Aorta (tissue), 5 donors: Measurements from ENCODE around the gene TMEM259. TPM values are rescaled to one million over a fixed set of nuclear protein-coding genes. Genes with fewer than 3 reads are reported as not detected.

Experiments
- ATAC-seq: fragments of 200-7000 bp; cut with Tn5 transposase; one replicate; pipeline ENCODE4 v1.9.1; 2022; ENCODE audit warnings: moderate library complexity; ENCODE audit not compliant: low FRiP score
- DNase-seq, 2 donors: peaks; one replicate each; pipeline ENCODE4 v3.0.0-alpha.2; 2020
- H3K27ac ChIP-seq, 2 donors: one replicate each; pipeline ENCODE4 v1.5.1; 2013; ENCODE audit warnings: low read length in 2 of 2, mild to moderate bottlenecking in 2 of 2, moderate library complexity in 2 of 2, control low read depth in 1 of 2, inconsistent platforms in 1 of 2, low read depth in 1 of 2
- H3K27me3 ChIP-seq, 2 donors: one replicate each; pipeline ENCODE4 v1.6.1; 2013; ENCODE audit warnings: control low read depth in 1 of 2, low read length in 1 of 2, mild to moderate bottlenecking in 1 of 2, moderate library complexity in 1 of 2; ENCODE audit not compliant: insufficient read depth in 2 of 2, control insufficient read depth in 1 of 2
- H3K36me3 ChIP-seq, 2 donors: one replicate each; pipeline ENCODE4 v1.6.1; 2013; ENCODE audit warnings: control low read depth in 1 of 2, low read length in 1 of 2, mild to moderate bottlenecking in 1 of 2; ENCODE audit not compliant: insufficient read depth in 2 of 2, control insufficient read depth in 1 of 2
- H3K4me1 ChIP-seq, 2 donors: one replicate each; pipeline ENCODE4 v1.6.1; 2013; ENCODE audit warnings: low read length in 2 of 2, control low read depth in 1 of 2, mild to moderate bottlenecking in 1 of 2, moderate library complexity in 1 of 2; ENCODE audit not compliant: insufficient read depth in 2 of 2, control insufficient read depth in 1 of 2
- H3K4me3 ChIP-seq, 2 donors: one replicate each; pipeline ENCODE4 v1.5.1; 2013; ENCODE audit warnings: low read length in 2 of 2, control low read depth in 1 of 2, mild to moderate bottlenecking in 1 of 2
- H3K9me3 ChIP-seq: one replicate; pipeline ENCODE4 v1.6.1; 2013; ENCODE audit warnings: mild to moderate bottlenecking, low read length; ENCODE audit not compliant: control insufficient read depth
- WGBS, 2 donors: extraction: QIAGEN DNeasy Blood & Tissue Kit; methylation state at CpG; one replicate each; pipeline ENCODE4 v1.1.7; 2013; 5-methylcytosine and 5-hydroxymethylcytosine counted together
- intact Hi-C, 2 donors: fragments of 100-400 bp; cut with DNase I; formaldehyde crosslinking; loops; one replicate each; pipeline versions ENCODE4 v1.14.2 to v1.15.0; 2022
- polyA plus RNA-seq, 2 donors: library from polyadenylated mRNA; stranded (reverse); fragments of 200-250 nt; gene quantifications; one replicate each; pipeline ENCODE4 v1.2.3, GENCODE V29; 2013
- total RNA-seq, 2 donors: library from RNA; stranded (reverse); fragmentation: NEBNext Ultra II Directional; extraction: Animal tissue kit (Norgen Biotek cat#: 25700); gene quantifications; one replicate each; pipeline ENCODE4 v1.2.1, GENCODE V29; 2021
- donor health status: healthy with polysubstance abuse.
- donor health status: Bipolar disorder and iron deficiency.
- donor health status: DM: no; HTN: no; CAD: no.
- donor health status: DM: no; HTN: no; CAD: no.
- donor health status: DM: yes; HTN: yes; CAD: no.

Gene TMEM259
- total and polyA plus RNA-seq, 4 donors: 50.1 to 434 (median 130) TPM

GRCh38 chr19:1015061-1015781 is 5.7 kb downstream of the TMEM259 start:
- H3K27me3 ChIP-seq: no peaks in the 10 kb centered on the region
- WGBS, 2 donors: 87 to 91% methylated on average over 28 to 29 of the region's 29 CpGs
- no peak overlapping the region for H3K4me3 ChIP-seq
- no peaks in the 10 kb centered on the region for H3K9me3 ChIP-seq
- ATAC-seq (no peak), DNase-seq (no peak)
- H3K4me1 ChIP-seq: no peaks in the 10 kb centered on the region
- intact Hi-C loops: no loop called here
- no peaks in the 10 kb centered on the region for H3K36me3 ChIP-seq
- H3K27ac ChIP-seq: no peak overlapping the region

DNA sequence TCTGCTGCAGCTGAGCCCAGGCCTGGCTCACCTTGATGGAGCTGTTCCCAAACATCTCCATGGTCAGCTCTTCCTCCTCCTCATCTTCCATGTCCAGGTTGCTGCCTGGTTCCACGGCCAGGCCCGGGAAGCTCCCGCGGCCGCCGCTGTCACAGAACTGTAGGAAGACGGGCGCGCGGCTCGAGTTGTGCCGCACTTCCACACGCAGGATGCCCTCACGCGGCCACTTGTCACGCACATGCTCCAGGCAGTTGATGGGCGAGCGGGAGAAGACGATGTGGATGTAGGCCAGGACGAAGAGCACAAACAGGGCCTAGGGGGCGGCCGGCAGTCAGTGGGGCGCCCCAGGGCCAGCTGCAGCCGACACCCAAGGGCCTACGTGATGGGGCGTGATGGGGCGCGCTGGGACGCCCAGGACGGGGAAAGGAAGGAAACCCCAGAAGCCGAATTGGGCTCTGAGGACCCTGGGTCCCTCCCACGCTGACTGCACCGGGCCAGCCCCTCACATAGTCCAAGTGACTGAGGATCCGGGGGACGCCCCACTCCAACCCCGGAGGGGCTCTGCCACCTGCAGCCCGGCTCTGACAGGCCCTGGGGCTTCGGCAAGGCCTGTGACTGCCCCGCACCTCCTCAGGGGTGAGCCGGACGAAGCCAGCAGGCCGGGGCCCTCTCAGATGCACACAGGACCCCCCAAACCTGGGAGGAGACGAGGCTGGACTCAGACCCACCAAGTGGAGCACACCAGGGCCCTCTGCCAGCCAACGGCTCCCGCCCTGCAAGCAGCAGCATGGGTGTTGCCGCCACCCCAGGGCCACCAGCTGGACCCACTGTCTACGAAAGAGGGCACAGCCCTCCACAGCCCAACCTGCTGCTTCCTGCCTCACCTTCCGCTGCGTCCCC is 6.5 kb downstream of the TMEM259 start:
- H3K9me3 ChIP-seq: no peaks in the 10 kb centered on the region
- DNase-seq: no peak
- ATAC-seq: no peak
- no peaks in the 10 kb centered on the region for H3K4me1 ChIP-seq
- WGBS, 2 donors: 90 to 93% methylated on average over 47 to 49 of the region's 49 CpGs
- intact Hi-C loops: no loop called here
- H3K36me3 ChIP-seq: no peaks in the 10 kb centered on the region
- H3K27ac ChIP-seq: no peak overlapping the region
- no peaks in the 10 kb centered on the region for H3K27me3 ChIP-seq
- H3K4me3 ChIP-seq: no peak overlapping the region

- intact Hi-C loops: no loop called here
- H3K27me3 ChIP-seq: no peaks in the 10 kb centered on the region
- H3K36me3 ChIP-seq: no peaks in the 10 kb centered on the region
- no peak overlapping the region for H3K27ac ChIP-seq
- 90% methylated on average over 10 of the region's 10 CpGs for WGBS, 2 donors
- ATAC-seq: no peak
- H3K9me3 ChIP-seq: no peaks in the 10 kb centered on the region
- no peaks in the 10 kb centered on the region for H3K4me1 ChIP-seq
- no peak for DNase-seq
- H3K4me3 ChIP-seq: no peak overlapping the region
Observed at GRCh38 chr19:1013218-1013617, 7.7 kb downstream of the TMEM259 start.

DNA sequence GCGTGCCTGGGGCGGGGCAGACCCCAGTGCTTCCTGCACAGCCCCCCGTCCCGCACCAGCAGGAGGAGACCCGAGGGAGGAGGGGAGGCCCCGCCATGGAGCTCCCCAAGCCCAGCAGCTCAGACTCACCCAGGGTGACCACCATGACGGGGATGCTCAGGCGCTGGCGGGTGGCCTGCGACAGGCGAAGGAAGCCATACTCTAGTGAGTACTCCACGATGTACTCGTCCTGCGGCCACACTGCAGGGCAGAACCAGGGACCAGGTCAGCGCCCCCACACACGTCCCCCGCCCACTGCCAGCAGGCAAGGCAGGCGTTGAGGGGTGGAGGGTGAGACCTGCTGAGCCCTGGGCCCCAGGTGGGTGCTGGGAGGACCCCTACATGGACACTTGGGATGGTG is 8.6 kb downstream of the TMEM259 start:
- DNase-seq (no peak), ATAC-seq (no peak)
- no peaks in the 10 kb centered on the region for H3K36me3 ChIP-seq
- no peaks in the 10 kb centered on the region for H3K9me3 ChIP-seq
- no peaks in the 10 kb centered on the region for H3K4me1 ChIP-seq
- intact Hi-C loops: no loop called here
- no peaks in the 10 kb centered on the region for H3K27me3 ChIP-seq
- WGBS, 2 donors: 88 to 91% methylated on average over 17 to 18 of the region's 18 CpGs
- no peak overlapping the region for H3K4me3 ChIP-seq
- H3K27ac ChIP-seq: no peak overlapping the region

GRCh38 chr19:1011831-1012333 is 9.0 kb downstream of the TMEM259 start:
- intact Hi-C loops: no loop called here
- H3K27me3 ChIP-seq: no peaks in the 10 kb centered on the region
- no peaks in the 10 kb centered on the region for H3K4me1 ChIP-seq
- H3K4me3 ChIP-seq: no peak overlapping the region
- WGBS, 2 donors: 94 to 98% methylated on average over 28 to 36 of the region's 36 CpGs
- no peak overlapping the region for H3K27ac ChIP-seq
- no peaks in the 10 kb centered on the region for H3K9me3 ChIP-seq
- no peak for DNase-seq
- ATAC-seq: no peak
- no peaks in the 10 kb centered on the region for H3K36me3 ChIP-seq

DNA sequence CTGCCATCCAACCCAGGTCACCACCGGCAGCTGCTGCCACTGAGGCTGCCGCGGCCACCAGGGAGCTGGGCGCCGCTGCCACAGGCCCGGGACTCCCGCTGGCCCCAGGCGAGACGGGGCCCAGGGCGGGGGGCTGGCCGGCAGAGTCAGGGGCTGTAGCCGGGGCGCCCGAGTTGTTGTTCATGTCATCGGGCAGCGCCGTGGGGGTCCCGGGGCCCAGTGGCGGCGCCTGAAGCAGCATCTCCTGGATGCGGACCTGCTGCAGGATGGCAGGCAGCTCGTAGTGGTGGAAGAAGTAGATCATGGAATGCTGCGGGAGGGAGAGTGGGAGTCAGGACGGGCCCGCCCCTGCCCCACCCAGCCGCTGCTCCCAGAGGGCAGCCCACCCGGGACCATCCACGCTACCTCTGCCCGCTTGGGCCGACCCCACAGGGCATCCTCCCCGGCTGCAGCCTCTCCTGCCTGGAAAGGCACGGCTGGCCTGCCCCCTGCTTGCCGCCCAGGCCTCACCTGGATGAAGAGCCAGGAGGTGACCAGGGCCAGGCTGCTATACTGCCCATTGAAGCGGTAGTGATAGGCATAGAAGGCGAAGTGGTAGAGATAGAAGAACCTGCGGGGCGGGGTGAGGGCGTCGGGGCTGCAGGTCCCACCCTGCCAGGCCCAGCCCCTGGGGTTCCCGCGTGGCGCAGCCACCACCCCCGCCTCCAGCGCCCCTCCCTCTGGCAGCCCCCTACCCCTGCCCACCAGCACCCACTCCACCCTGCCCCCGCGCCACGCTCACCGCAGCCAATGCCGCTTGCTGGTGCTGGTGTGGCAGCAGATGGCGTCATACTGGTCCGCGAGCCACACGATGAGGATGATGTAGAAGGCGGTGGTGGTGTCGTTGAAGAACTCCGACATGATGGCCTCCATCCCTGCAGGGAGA is 10.1 kb downstream of the TMEM259 start:
- DNase-seq: no peak

GRCh38 chr19:1009981-1010538 is 10.9 kb downstream of the TMEM259 start:
- DNase-seq: no peak
- WGBS, 2 donors: 84 to 85% methylated on average over 27 to 29 of the region's 29 CpGs
- Histone ChIP-seq H3K27me3 (no peaks in the 10 kb centered on the region), H3K27ac (no peak overlapping the region), H3K9me3 (no peaks in the 10 kb centered on the region), H3K4me3 (no peak overlapping the region), H3K4me1 (no peaks in the 10 kb centered on the region), H3K36me3 (no peaks in the 10 kb centered on the region)
- intact Hi-C loops: no loop called here
- ATAC-seq: no peak

More for the DNA sequence above, 10.1 kb downstream of the TMEM259 start:
- 91 to 92% methylated on average over 54 to 56 of the region's 56 CpGs for WGBS, 2 donors
- Histone ChIP-seq H3K27me3 (no peaks in the 10 kb centered on the region), H3K9me3 (no peaks in the 10 kb centered on the region), H3K27ac (no peak overlapping the region), H3K36me3 (no peaks in the 10 kb centered on the region), H3K4me3 (no peak overlapping the region), H3K4me1 (no peaks in the 10 kb centered on the region)
- no peak for ATAC-seq
- intact Hi-C loops: no loop called here
